ENCODE results near the gene NCOA7. TPM values are rescaled to one million over a fixed set of nuclear protein-coding genes. Genes with fewer than 3 reads are reported as not detected.

NCOA7 gene
- total and polyA plus RNA-seq, 10 of the 15 experiments (the other 5 are each of a cell fraction or from before 2014, with no cell fraction given): 18.9 to 50.3 (median 34.2) TPM

GRCh38 chr6:125944896-125945295 lies 154.1 kb downstream of the NCOA7 start:
- H3K9me3 ChIP-seq (replicated peaks; ENCODE audit: control insufficient read depth, insufficient read depth, low read length): no peaks in the 10 kb centered on the region
- H3K9ac ChIP-seq (ENCODE audit: control insufficient read depth, insufficient read depth, low read length): no peak overlapping the region
- DNase-seq (ENCODE audit: low read depth, low spot score) (no peak), ATAC-seq (no peak), FAIRE-seq (no peak)
- SMC1A ChIA-PET (ENCODE audit: uncharacterized antibody, unreplicated experiment): interaction anchor here (0.7 to 1.5 kb wide), 3 partner anchors 8 to 37 kb away, joined by 3 read pairs; no protein-coding TSS in a partner anchor
- TF ChIP-seq SMAD1 (IDR thresholded peaks at IDR 0.05; ENCODE audit: low read depth, partially characterized antibody) (no peak), FOXK2 (IDR thresholded peaks at IDR 0.05) (no peak), CEBPZ (IDR thresholded peaks at IDR 0.05; ENCODE audit: low read depth, low read length) (no peak), TCF3 (IDR thresholded peaks at IDR 0.05; ENCODE audit: borderline replicate concordance, insufficient read depth, low read depth, low read length) (no peak), RELA (IDR thresholded peaks at IDR 0.05; ENCODE audit: borderline replicate concordance, partially characterized antibody) (no peak), TBL1XR1 (IDR thresholded peaks at IDR 0.05; ENCODE audit: low read depth, low read length) (no peak), ZZZ3 (IDR thresholded peaks at IDR 0.05; ENCODE audit: control insufficient read depth, insufficient read length, low read depth) (no peak), YBX1 (IDR thresholded peaks at IDR 0.05) (no peak), BHLHE40 (IDR thresholded peaks at IDR 0.05; ENCODE audit: borderline replicate concordance in 1 of 2, low read depth in 2 of 2, low read length in 1 of 2) (no peak)
- no peaks in the 10 kb centered on the region for H4K20me1 ChIP-seq (ENCODE audit: control insufficient read depth, insufficient read depth)
- H3K4me1 ChIP-seq (ENCODE audit: control insufficient read depth, insufficient read depth, low read length): no peaks in the 10 kb centered on the region
- H2AFZ ChIP-seq (ENCODE audit: control insufficient read depth, low read depth, low read length): no peak overlapping the region
- no peak overlapping the region for H3K4me2 ChIP-seq (ENCODE audit: control insufficient read depth, insufficient read depth)
- H3K36me3 ChIP-seq (ENCODE audit: control insufficient read depth in 2 of 2, insufficient read depth in 2 of 2, low read length in 1 of 2): no peaks in the 10 kb centered on the region
- CTCF ChIA-PET: interaction anchor here (2.3 to 3.1 kb wide), 2 partner anchors 9 to 11 kb away, joined by 9 to 10 read pairs; partner anchors contain the start of gene HINT3
- no peaks in the 10 kb centered on the region for H3K27me3 ChIP-seq (replicated peaks in 1 of 2; ENCODE audit: control insufficient read depth in 2 of 2, insufficient read depth in 2 of 2, low read length in 1 of 2)
- no peak overlapping the region for H3K27ac ChIP-seq (ENCODE audit: control insufficient read depth, insufficient read depth)
- BruUV-seq (replicated peaks): no TSS peak
- POLR2A ChIA-PET: no interaction called here
- RAD21 ChIA-PET (ENCODE audit: unreplicated experiment): no interaction called here
- in situ Hi-C loops (cut with MboI) (no loop called here), intact Hi-C loops (cut with micrococcal nuclease; ENCODE audit: unreplicated experiment) (no loop called here)
- H3K79me2 ChIP-seq (ENCODE audit: control insufficient read depth, insufficient read depth, low read length): no peaks in the 10 kb centered on the region
- 35% methylated on average over 1 of the region's 1 CpG for WGBS (ENCODE audit: insufficient coverage, insufficient replicate concordance, low lambda C conversion rate, missing lambda C conversion rate)
- H3K4me3 ChIP-seq: no peak overlapping the region

All from GM12878 (cell line).